ENCODE results near the gene IFNL1. TPM values are rescaled to one million over a fixed set of nuclear protein-coding genes. Genes with fewer than 3 reads are reported as not detected.

IFNL1 gene
- total and polyA plus RNA-seq, 4 donors: not detected

- TF ChIP-seq EGR1 (IDR thresholded peaks at IDR 0.05; ENCODE audit: low read depth in 2 of 2): no peak
Observed at GRCh38 chr19:39248806-39249205, 47.4 kb upstream of the IFNL1 start, which contains the start of gene IFNL4 (continued).

DNA sequence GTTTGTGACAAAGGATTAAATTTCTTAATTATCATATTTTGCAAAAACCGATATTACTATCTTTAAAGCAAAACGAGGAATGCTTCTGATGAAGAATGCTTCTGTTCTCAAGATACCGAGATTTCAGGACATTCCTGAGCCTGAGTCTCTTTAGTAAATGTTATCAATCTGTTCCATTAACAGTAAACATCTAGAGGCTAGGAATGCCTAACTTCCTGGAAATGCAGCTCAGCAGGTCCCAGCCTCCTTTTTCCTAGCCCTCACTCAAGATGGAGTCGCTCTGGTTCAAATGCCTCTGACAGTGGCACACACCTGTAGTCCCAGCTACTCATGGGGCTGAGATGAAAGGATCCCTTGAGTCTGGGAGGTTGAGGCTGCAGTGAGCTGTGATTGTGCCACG is 45.1 kb upstream of the IFNL1 start:
- TF ChIP-seq RXRA (IDR thresholded peaks at IDR 0.05) (no peak), EGR1 (IDR thresholded peaks at IDR 0.05; ENCODE audit: low read depth in 2 of 2) (no peak), FOXA1 (IDR thresholded peaks at IDR 0.05) (no peak), TAF1 (conservative IDR thresholded peaks at IDR 0.05) (no peak), GABPA (IDR thresholded peaks at IDR 0.05 in 1 of 2, conservative IDR thresholded peaks at IDR 0.05 in 1 of 2) (no peak), NR2F2 (IDR thresholded peaks at IDR 0.05) (no peak), HNF4A (conservative IDR thresholded peaks at IDR 0.05) (no peak), FOXA2 (IDR thresholded peaks at IDR 0.05) (no peak), RAD21 (IDR thresholded peaks at IDR 0.05) (no peak), SP1 (IDR thresholded peaks at IDR 0.05) (no peak), YY1 (IDR thresholded peaks at IDR 0.05) (no peak), JUND (IDR thresholded peaks at IDR 0.05) (no peak)
- TF ChIP-seq, protein P1, sequence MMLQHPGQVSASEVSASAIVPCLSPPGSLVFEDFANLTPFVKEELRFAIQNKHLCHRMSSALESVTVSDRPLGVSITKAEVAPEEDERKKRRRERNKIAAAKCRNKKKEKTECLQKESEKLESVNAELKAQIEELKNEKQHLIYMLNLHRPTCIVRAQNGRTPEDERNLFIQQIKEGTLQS (IDR thresholded peaks at IDR 0.05): no peak
- TF ChIP-seq, protein P2, sequence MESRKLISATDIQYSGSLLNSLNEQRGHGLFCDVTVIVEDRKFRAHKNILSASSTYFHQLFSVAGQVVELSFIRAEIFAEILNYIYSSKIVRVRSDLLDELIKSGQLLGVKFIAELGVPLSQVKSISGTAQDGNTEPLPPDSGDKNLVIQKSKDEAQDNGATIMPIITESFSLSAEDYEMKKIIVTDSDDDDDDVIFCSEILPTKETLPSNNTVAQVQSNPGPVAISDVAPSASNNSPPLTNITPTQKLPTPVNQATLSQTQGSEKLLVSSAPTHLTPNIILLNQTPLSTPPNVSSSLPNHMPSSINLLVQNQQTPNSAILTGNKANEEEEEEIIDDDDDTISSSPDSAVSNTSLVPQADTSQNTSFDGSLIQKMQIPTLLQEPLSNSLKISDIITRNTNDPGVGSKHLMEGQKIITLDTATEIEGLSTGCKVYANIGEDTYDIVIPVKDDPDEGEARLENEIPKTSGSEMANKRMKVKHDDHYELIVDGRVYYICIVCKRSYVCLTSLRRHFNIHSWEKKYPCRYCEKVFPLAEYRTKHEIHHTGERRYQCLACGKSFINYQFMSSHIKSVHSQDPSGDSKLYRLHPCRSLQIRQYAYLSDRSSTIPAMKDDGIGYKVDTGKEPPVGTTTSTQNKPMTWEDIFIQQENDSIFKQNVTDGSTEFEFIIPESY (IDR thresholded peaks at IDR 0.05): no peak
- TF ChIP-seq, protein P3, sequence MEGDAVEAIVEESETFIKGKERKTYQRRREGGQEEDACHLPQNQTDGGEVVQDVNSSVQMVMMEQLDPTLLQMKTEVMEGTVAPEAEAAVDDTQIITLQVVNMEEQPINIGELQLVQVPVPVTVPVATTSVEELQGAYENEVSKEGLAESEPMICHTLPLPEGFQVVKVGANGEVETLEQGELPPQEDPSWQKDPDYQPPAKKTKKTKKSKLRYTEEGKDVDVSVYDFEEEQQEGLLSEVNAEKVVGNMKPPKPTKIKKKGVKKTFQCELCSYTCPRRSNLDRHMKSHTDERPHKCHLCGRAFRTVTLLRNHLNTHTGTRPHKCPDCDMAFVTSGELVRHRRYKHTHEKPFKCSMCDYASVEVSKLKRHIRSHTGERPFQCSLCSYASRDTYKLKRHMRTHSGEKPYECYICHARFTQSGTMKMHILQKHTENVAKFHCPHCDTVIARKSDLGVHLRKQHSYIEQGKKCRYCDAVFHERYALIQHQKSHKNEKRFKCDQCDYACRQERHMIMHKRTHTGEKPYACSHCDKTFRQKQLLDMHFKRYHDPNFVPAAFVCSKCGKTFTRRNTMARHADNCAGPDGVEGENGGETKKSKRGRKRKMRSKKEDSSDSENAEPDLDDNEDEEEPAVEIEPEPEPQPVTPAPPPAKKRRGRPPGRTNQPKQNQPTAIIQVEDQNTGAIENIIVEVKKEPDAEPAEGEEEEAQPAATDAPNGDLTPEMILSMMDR (IDR thresholded peaks at IDR 0.05; ENCODE audit: low read depth, low read length, missing input control): no peak
- no peak for DNase-seq (ENCODE audit: low spot score)
- peaks cover 0 to 2% (median 0%) of the 10 kb centered on the region in 4 donors for H3K27me3 ChIP-seq (ENCODE audit: control insufficient read depth in 4 of 4, insufficient read depth in 4 of 4, low read length in 3 of 4)
- no peak overlapping the region for H3K27ac ChIP-seq (ENCODE audit: low read depth in 1 of 2, low read length in 2 of 2)
- H3K4me3 ChIP-seq (ENCODE audit: low read depth in 1 of 3, low read length in 3 of 3): no peak overlapping the region
- no peaks in the 10 kb centered on the region for H3K9me3 ChIP-seq (ENCODE audit: control insufficient read depth in 4 of 4, low read length in 3 of 4)
- H3K4me1 ChIP-seq (ENCODE audit: control insufficient read depth in 4 of 4, insufficient read depth in 4 of 4, low read length in 3 of 4): peaks cover 3 to 20% (median 15%) of the 10 kb centered on the region in 4 donors
- H3K36me3 ChIP-seq (ENCODE audit: control insufficient read depth in 4 of 4, insufficient read depth in 3 of 4, low read depth in 1 of 4, low read length in 3 of 4): no peaks in the 10 kb centered on the region
- 86% methylated on average over 5 of the region's 5 CpGs for WGBS
- H3K9ac ChIP-seq (ENCODE audit: low read depth in 1 of 2, low read length in 2 of 2): no peak overlapping the region

DNA sequence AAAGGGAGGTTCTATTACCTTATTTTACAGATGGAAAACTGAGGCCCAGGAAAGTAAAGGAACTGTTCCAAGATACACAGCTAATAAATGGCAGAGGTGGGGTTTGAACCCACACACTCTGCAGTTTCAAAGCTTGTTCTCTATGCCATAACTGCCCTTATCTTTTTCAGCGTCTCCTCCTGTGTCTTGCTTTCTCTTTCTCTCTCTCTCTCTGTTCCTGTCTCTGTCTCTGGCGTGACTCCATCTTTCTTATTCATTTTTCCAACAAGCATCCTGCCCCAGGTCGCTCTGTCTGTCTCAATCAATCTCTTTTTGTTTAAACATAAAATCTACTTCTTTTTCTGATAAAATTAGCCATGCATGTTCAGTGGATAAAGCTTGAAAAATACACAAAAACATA is 44.4 kb upstream of the IFNL1 start:
- Histone ChIP-seq H3K9me3 (ENCODE audit: control insufficient read depth in 4 of 4, low read length in 3 of 4) (no peaks in the 10 kb centered on the region), H3K4me1 (ENCODE audit: control insufficient read depth in 4 of 4, insufficient read depth in 4 of 4, low read length in 3 of 4) (peaks cover 3 to 20% (median 15%) of the 10 kb centered on the region in 4 donors), H3K36me3 (ENCODE audit: control insufficient read depth in 4 of 4, insufficient read depth in 3 of 4, low read depth in 1 of 4, low read length in 3 of 4) (no peaks in the 10 kb centered on the region), H3K27me3 (ENCODE audit: control insufficient read depth in 4 of 4, insufficient read depth in 4 of 4, low read length in 3 of 4) (peaks cover 0 to 2% (median 0%) of the 10 kb centered on the region in 4 donors), H3K27ac (ENCODE audit: low read depth in 1 of 2, low read length in 2 of 2) (no peak overlapping the region), H3K9ac (ENCODE audit: low read depth in 1 of 2, low read length in 2 of 2) (no peak overlapping the region), H3K4me3 (ENCODE audit: low read depth in 1 of 3, low read length in 3 of 3) (no peak overlapping the region)
- WGBS: 69% methylated on average over 3 of the region's 3 CpGs
- TF ChIP-seq RXRA (IDR thresholded peaks at IDR 0.05): no peak
- TF ChIP-seq GABPA (IDR thresholded peaks at IDR 0.05 in 1 of 2, conservative IDR thresholded peaks at IDR 0.05 in 1 of 2): no peak
- TF ChIP-seq TAF1 (conservative IDR thresholded peaks at IDR 0.05): no peak
- TF ChIP-seq HNF4G (IDR thresholded peaks at IDR 0.05): no peak
- no peak for TF ChIP-seq JUND (IDR thresholded peaks at IDR 0.05)
- no peak for TF ChIP-seq YY1 (IDR thresholded peaks at IDR 0.05)
- TF ChIP-seq REST (IDR thresholded peaks at IDR 0.05): no peak
- DNase-seq (ENCODE audit: low spot score): no peak
